WTC11 (cell line): ENCODE results near the gene PCNX1. TPM values are rescaled to one million over a fixed set of nuclear protein-coding genes. Genes with fewer than 3 reads are reported as not detected.

Source experiments
- EMX1 ChIP-seq: fragments of 250-450 bp; sonication (Bioruptor Pico); IDR thresholded peaks from 2 replicates; pipeline ENCODE4 v1.8.0; 2021; ENCODE audit warnings: mild to moderate bottlenecking
- FOXK1 ChIP-seq: sonication (generic); formaldehyde crosslinking; IDR thresholded peaks from 2 replicates; pipeline ENCODE4 v1.8.0; 2022; ENCODE audit warnings: mild to moderate bottlenecking, moderate library complexity, missing genetic modification reagents
- FOXP1 ChIP-seq: sonication (generic); formaldehyde crosslinking; IDR thresholded peaks from 2 replicates; pipeline ENCODE4 v1.8.0; 2022; ENCODE audit warnings: missing genetic modification reagents, mild to moderate bottlenecking, moderate library complexity, borderline replicate concordance
- GABPB1 ChIP-seq: sonication (generic); formaldehyde crosslinking; IDR thresholded peaks from 2 replicates; pipeline ENCODE4 v1.8.1; 2023; ENCODE audit warnings: mild to moderate bottlenecking, missing genetic modification reagents
- JUN ChIP-seq: sonication (generic); formaldehyde crosslinking; IDR thresholded peaks from 2 replicates; pipeline ENCODE4 v1.8.0; 2023; ENCODE audit warnings: mild to moderate bottlenecking, missing genetic modification reagents
- MAX ChIP-seq: sonication (generic); formaldehyde crosslinking; IDR thresholded peaks from 2 replicates; pipeline ENCODE4 v1.8.0; 2022; ENCODE audit warnings: mild to moderate bottlenecking, missing genetic modification reagents
- MYBL2 ChIP-seq: sonication (generic); formaldehyde crosslinking; IDR thresholded peaks from 2 replicates; pipeline ENCODE4 v1.8.1; 2023; ENCODE audit warnings: mild to moderate bottlenecking, moderate library complexity, missing genetic modification reagents
- NFYB ChIP-seq: sonication (generic); formaldehyde crosslinking; conservative IDR thresholded peaks from 2 replicates; pipeline ENCODE4 v1.8.0; 2022; ENCODE audit warnings: low read depth, missing genetic modification reagents
- PRRX2 ChIP-seq: fragments of 250-450 bp; sonication (Bioruptor Pico); IDR thresholded peaks from 2 replicates; pipeline ENCODE4 v1.8.0; 2021; ENCODE audit warnings: mild to moderate bottlenecking
- SOX15 ChIP-seq: fragments of 250-450 bp; sonication (Bioruptor Pico); IDR thresholded peaks from 2 replicates; pipeline ENCODE4 v1.9.0; 2021; ENCODE audit warnings: mild to moderate bottlenecking
- SP1 ChIP-seq: sonication (generic); formaldehyde crosslinking; conservative IDR thresholded peaks from 2 replicates; pipeline ENCODE4 v1.8.1; 2022; ENCODE audit warnings: missing genetic modification reagents
- TEAD1 ChIP-seq: sonication (generic); formaldehyde crosslinking; IDR thresholded peaks from 2 replicates; pipeline ENCODE4 v1.8.0; 2022; ENCODE audit warnings: mild to moderate bottlenecking, missing genetic modification reagents
- TP53 ChIP-seq: sonication (generic); formaldehyde crosslinking; IDR thresholded peaks from 2 replicates; pipeline ENCODE4 v1.8.1; 2023; ENCODE audit warnings: mild to moderate bottlenecking, missing genetic modification reagents
- USF2 ChIP-seq: sonication (generic); formaldehyde crosslinking; IDR thresholded peaks from 2 replicates; pipeline ENCODE4 v1.8.1; 2023; ENCODE audit warnings: mild to moderate bottlenecking, missing genetic modification reagents, moderate library complexity
- ZBTB21 ChIP-seq: sonication (generic); formaldehyde crosslinking; IDR thresholded peaks from 2 replicates; pipeline ENCODE4 v1.8.1; 2023; ENCODE audit warnings: mild to moderate bottlenecking, missing genetic modification reagents, borderline replicate concordance
- ZBTB43 ChIP-seq: sonication (generic); formaldehyde crosslinking; IDR thresholded peaks from 2 replicates; pipeline ENCODE4 v1.8.1; 2023; ENCODE audit warnings: mild to moderate bottlenecking, missing genetic modification reagents
- ZMAT4 ChIP-seq: fragments of 250-450 bp; sonication (Bioruptor Pico); IDR thresholded peaks from 2 replicates; pipeline ENCODE4 v1.9.0; 2021; ENCODE audit warnings: mild to moderate bottlenecking
- ZNF396 ChIP-seq: fragments of 250-450 bp; sonication (Bioruptor Pico); IDR thresholded peaks from 2 replicates; pipeline ENCODE4 v1.8.0; 2021; ENCODE audit warnings: mild to moderate bottlenecking, moderate library complexity, borderline replicate concordance
- ZNF671 ChIP-seq: fragments of 250-450 bp; sonication (Bioruptor Pico); IDR thresholded peaks from 2 replicates; pipeline ENCODE4 v1.8.0; 2021; ENCODE audit warnings: mild to moderate bottlenecking
- total RNA-seq: library from RNA; stranded (reverse); gene quantifications from 3 replicates; pipeline ENCODE4 v1.2.3, GENCODE V29; 2021
- TF ChIP-seq, protein P1 (sequence below): sonication (generic); formaldehyde crosslinking; IDR thresholded peaks from 2 replicates; pipeline ENCODE4 v1.8.1; 2023; ENCODE audit warnings: mild to moderate bottlenecking, missing genetic modification reagents, moderate library complexity
- TF ChIP-seq, protein P2 (sequence below): sonication (generic); formaldehyde crosslinking; IDR thresholded peaks from 2 replicates; pipeline ENCODE4 v1.8.1; 2022; ENCODE audit warnings: low read depth, missing genetic modification reagents, borderline replicate concordance
- TF ChIP-seq, protein P3 (sequence below): fragments of 200-600 bp; IDR thresholded peaks from 2 replicates; pipeline ENCODE4 v1.8.0; 2022; ENCODE audit warnings: antibody characterized with exemption

Gene PCNX1
- total RNA-seq, 1 experiment from 2014 or later = 46.4 TPM

GRCh38 chr14:70907176-70907995 is at the start of gene PCNX1 (continued):
- no peak for TF ChIP-seq TP53 (CRISPR knock-in tag)
- no peak; the same call in 1 of the 2 replicates for TF ChIP-seq FOXP1 (CRISPR knock-in tag)
- TF ChIP-seq MYBL2 (CRISPR knock-in tag) = no peak; the same call in none of the 2 replicates
- TF ChIP-seq PRRX2 (CRISPR knock-in tag) = no peak
- TF ChIP-seq, protein P1, sequence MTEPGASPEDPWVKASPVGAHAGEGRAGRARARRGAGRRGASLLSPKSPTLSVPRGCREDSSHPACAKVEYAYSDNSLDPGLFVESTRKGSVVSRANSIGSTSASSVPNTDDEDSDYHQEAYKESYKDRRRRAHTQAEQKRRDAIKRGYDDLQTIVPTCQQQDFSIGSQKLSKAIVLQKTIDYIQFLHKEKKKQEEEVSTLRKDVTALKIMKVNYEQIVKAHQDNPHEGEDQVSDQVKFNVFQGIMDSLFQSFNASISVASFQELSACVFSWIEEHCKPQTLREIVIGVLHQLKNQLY (CRISPR knock-in tag) = no peak
- TF ChIP-seq, protein P2, sequence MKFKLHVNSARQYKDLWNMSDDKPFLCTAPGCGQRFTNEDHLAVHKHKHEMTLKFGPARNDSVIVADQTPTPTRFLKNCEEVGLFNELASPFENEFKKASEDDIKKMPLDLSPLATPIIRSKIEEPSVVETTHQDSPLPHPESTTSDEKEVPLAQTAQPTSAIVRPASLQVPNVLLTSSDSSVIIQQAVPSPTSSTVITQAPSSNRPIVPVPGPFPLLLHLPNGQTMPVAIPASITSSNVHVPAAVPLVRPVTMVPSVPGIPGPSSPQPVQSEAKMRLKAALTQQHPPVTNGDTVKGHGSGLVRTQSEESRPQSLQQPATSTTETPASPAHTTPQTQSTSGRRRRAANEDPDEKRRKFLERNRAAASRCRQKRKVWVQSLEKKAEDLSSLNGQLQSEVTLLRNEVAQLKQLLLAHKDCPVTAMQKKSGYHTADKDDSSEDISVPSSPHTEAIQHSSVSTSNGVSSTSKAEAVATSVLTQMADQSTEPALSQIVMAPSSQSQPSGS (CRISPR knock-in tag) = no peak
- TF ChIP-seq JUN = no peak
- TF ChIP-seq ZBTB21 (CRISPR knock-in tag) = no peak
- TF ChIP-seq GABPB1 (CRISPR knock-in tag) = peak; percentile 51
- TF ChIP-seq USF2 (CRISPR knock-in tag) = no peak
- TF ChIP-seq EMX1 = no peak
- no peak for TF ChIP-seq NFYB (CRISPR knock-in tag)
- TF ChIP-seq, protein P3, sequence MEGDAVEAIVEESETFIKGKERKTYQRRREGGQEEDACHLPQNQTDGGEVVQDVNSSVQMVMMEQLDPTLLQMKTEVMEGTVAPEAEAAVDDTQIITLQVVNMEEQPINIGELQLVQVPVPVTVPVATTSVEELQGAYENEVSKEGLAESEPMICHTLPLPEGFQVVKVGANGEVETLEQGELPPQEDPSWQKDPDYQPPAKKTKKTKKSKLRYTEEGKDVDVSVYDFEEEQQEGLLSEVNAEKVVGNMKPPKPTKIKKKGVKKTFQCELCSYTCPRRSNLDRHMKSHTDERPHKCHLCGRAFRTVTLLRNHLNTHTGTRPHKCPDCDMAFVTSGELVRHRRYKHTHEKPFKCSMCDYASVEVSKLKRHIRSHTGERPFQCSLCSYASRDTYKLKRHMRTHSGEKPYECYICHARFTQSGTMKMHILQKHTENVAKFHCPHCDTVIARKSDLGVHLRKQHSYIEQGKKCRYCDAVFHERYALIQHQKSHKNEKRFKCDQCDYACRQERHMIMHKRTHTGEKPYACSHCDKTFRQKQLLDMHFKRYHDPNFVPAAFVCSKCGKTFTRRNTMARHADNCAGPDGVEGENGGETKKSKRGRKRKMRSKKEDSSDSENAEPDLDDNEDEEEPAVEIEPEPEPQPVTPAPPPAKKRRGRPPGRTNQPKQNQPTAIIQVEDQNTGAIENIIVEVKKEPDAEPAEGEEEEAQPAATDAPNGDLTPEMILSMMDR = peak; percentile 50
- no peak for TF ChIP-seq ZNF671 (CRISPR knock-in tag)
- TF ChIP-seq FOXK1 (CRISPR knock-in tag) = no peak
- TF ChIP-seq ZMAT4 = no peak
- TF ChIP-seq SP1 (CRISPR knock-in tag) = peak; percentile 85
- no peak for TF ChIP-seq ZNF396 (CRISPR knock-in tag)
- no peak for TF ChIP-seq ZBTB43 (CRISPR knock-in tag)
- no peak for TF ChIP-seq MAX (CRISPR knock-in tag)
- TF ChIP-seq SOX15 (CRISPR knock-in tag) = no peak
- no peak for TF ChIP-seq TEAD1 (CRISPR knock-in tag)
